Measurements from ENCODE around the gene CBX1.

GRCh38 chr17:48048384-48049126 is 52.7 kb downstream of the CBX1 start:
- TF ChIP-seq CTCF (IDR thresholded peaks at IDR 0.05) (no peak), POLR2A (IDR thresholded peaks at IDR 0.05) (peak in 1 of 2 donors; percentile 63)

Measured in vagina (tissue), 2 donors.